Measurements from ENCODE around the gene ADSS2.
A peak's percentile ranks its signal among the peaks of the same experiment; 100 is the strongest.
"Not testable (repeated sequence)": the region's sequence is repeated elsewhere in the genome, so short reads cannot be mapped to it uniquely, and the experiment has no call there.

Gene ADSS2

GRCh38 chr1:244367399-244368114 is 84.2 kb downstream of the ADSS2 start:
- no peak for DNase-seq (ENCODE audit: low read depth, low spot score)

GRCh38 chr1:244365809-244366208 is 85.9 kb downstream of the ADSS2 start:
- no peak for DNase-seq (ENCODE audit: low read depth, low spot score)

DNA sequence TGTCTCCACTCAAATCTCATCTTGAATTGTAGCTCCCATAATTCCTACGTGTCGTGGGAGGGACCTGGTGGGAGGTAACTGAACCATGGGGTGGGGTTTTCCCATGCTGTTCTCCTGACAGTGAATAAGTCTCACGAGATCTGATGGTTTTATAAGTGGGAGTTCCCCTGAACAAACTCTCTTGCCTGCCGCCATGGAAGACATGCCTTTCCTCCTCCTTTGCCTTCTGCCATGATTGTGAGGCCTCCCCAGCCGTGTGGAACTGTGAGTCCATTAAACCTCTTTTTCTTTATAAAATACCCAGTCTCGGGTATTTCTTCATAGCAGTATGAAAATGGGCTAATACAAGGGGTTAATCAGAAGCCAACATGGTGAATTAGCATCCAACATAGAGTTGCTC is 86.4 kb downstream of the ADSS2 start:
- DNase-seq (ENCODE audit: low read depth, low spot score) = not testable (repeated sequence)

DNA sequence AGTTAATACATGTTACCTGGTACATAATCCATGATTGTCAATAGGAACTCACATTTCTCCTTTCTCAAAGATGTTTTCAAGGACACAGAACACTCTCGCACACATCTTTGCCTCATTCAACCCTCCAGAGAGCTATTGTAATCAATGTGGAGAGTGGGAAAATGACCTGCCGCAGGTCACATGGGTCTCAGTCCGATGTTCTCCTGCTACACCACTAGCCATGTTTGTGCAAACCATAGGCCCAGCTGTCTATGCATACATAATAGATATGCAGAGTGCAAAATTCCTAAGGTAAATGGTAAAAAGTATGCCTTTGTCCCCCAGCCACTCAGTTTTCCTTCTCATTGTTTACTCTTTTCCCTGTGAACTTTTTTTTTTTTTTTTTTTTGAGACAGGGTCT is 89.2 kb downstream of the ADSS2 start:
- no peak for DNase-seq (ENCODE audit: low read depth, low spot score)

- DNase-seq (ENCODE audit: low read depth, low spot score) = peak; percentile 77
Observed at GRCh38 chr1:244361764-244362473, 89.8 kb downstream of the ADSS2 start.

Data from brain pericyte (primary cell).